ENCODE results near the gene SALL4. TPM values are rescaled to one million over a fixed set of nuclear protein-coding genes. Genes with fewer than 3 reads are reported as not detected.
"Not testable (repeated sequence)": the region's sequence is repeated elsewhere in the genome, so short reads cannot be mapped to it uniquely, and the experiment has no call there.

The SALL4 gene
- total RNA-seq, 1 donor from 2014 or later: 219 TPM

DNA sequence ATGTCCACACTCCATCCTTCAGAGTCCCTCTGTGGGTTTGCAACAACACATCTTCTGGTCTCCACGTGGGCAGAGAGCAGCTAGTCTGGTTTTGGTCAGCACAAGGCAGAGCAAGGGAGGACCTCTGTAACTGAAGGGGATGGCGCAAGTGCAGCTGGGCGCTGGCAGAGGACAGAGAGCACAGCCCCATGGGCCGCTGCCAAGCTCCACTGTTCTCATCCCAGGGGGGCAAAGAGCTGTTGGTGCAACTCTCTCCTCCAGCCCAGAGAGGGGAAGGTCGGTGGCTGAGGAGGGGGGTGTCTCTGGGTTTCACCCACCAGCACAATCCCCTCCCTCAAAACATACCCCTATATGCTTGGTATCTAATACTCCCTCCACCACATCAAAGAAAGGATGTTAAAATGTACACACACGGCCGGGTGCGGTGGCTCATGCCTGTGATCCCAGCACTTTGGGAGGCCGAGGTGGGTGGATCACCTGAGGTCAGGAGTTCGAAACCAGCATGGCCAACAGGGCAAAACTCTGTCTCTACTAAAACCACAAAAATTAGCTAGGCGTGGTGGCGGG, 43.3 kb downstream of the SALL4 start:
- Histone ChIP-seq H3K4me1 (peaks cover 5% of the 10 kb centered on the region), H2AFZ (replicated peaks) (no peak overlapping the region), H3K27ac (no peak overlapping the region), H3K36me3 (no peaks in the 10 kb centered on the region), H3K9ac (no peak overlapping the region), H3K9me3 (ENCODE audit: low read depth) (no peaks in the 10 kb centered on the region), H3K27me3 (no peaks in the 10 kb centered on the region), H3K79me2 (ENCODE audit: low read depth) (peaks cover 36% of the 10 kb centered on the region), H3K4me3 (no peak overlapping the region), H4K20me1 (ENCODE audit: low read depth) (no peaks in the 10 kb centered on the region), H3F3A (ENCODE audit: low read depth) (peaks cover 6% of the 10 kb centered on the region), H3K4me2 (no peak overlapping the region)
- no peak for DNase-seq (ENCODE audit: low spot score)
- peaks cover 8% of the 10 kb centered on the region for H3K36me3 Mint-ChIP-seq
- TF ChIP-seq EZH2phosphoT487 (IDR thresholded peaks at IDR 0.05): no peak
- TF ChIP-seq CTCF (IDR thresholded peaks at IDR 0.05): no peak
- no peak for TF ChIP-seq EZH2 (IDR thresholded peaks at IDR 0.05)
- H3K27ac Mint-ChIP-seq: no peak overlapping the region
- H3K4me3 Mint-ChIP-seq: no peak overlapping the region
- peaks cover 4% of the 10 kb centered on the region for H3K9me3 Mint-ChIP-seq
- peaks cover 2% of the 10 kb centered on the region for H3K27me3 Mint-ChIP-seq (ENCODE audit: insufficient read depth, low read depth)
- peaks cover 13% of the 10 kb centered on the region for H3K4me1 Mint-ChIP-seq

GRCh38 chr20:51757226-51757625, 45.1 kb downstream of the SALL4 start:
- TF ChIP-seq EZH2 (IDR thresholded peaks at IDR 0.05) (no peak), EZH2phosphoT487 (IDR thresholded peaks at IDR 0.05) (no peak), CTCF (IDR thresholded peaks at IDR 0.05) (no peak)
- Histone ChIP-seq H3K9me3 (ENCODE audit: low read depth) (no peaks in the 10 kb centered on the region), H3K36me3 (no peaks in the 10 kb centered on the region), H3K4me1 (peaks cover 5% of the 10 kb centered on the region), H3K27ac (no peak overlapping the region), H4K20me1 (ENCODE audit: low read depth) (no peaks in the 10 kb centered on the region), H2AFZ (replicated peaks) (no peak overlapping the region), H3K79me2 (ENCODE audit: low read depth) (peaks cover 24% of the 10 kb centered on the region), H3F3A (ENCODE audit: low read depth) (peaks cover 16% of the 10 kb centered on the region), H3K9ac (no peak overlapping the region), H3K27me3 (no peaks in the 10 kb centered on the region), H3K4me3 (no peak overlapping the region), H3K4me2 (no peak overlapping the region)
- H3K27ac Mint-ChIP-seq: no peak overlapping the region
- DNase-seq (ENCODE audit: low spot score): no peak
- peaks cover 2% of the 10 kb centered on the region for H3K9me3 Mint-ChIP-seq
- H3K4me3 Mint-ChIP-seq: no peak overlapping the region
- H3K36me3 Mint-ChIP-seq: peaks cover 8% of the 10 kb centered on the region
- H3K27me3 Mint-ChIP-seq (ENCODE audit: insufficient read depth, low read depth): no peaks in the 10 kb centered on the region
- H3K4me1 Mint-ChIP-seq: peaks cover 13% of the 10 kb centered on the region

DNA sequence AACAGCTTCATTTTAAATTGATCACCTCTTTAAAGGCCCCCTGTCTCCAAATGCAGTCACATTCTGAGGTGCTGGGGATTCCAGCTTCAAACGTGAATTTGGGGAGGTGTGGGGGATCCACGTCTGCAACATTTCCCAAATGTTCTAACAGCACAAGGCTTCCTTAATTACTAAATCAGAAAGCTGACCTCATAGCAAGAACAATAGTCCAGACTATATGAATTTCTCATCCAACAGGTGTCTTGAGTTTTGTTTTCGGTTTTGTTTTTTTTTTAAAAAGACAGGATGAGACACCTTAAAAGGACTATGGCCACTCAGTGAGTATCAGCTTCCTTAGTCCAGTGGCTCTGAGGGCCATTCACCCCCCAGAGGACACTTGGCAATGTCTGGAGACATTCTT, 45.7 kb downstream of the SALL4 start:
- Histone ChIP-seq H3K27ac (no peak overlapping the region), H3K4me3 (no peak overlapping the region), H3K4me2 (no peak overlapping the region), H3K79me2 (ENCODE audit: low read depth) (peaks cover 18% of the 10 kb centered on the region), H4K20me1 (ENCODE audit: low read depth) (no peaks in the 10 kb centered on the region), H3K9me3 (ENCODE audit: low read depth) (no peaks in the 10 kb centered on the region), H3K9ac (no peak overlapping the region), H2AFZ (replicated peaks) (no peak overlapping the region), H3K27me3 (no peaks in the 10 kb centered on the region), H3F3A (ENCODE audit: low read depth) (peaks cover 21% of the 10 kb centered on the region), H3K4me1 (peaks cover 5% of the 10 kb centered on the region), H3K36me3 (no peaks in the 10 kb centered on the region)
- DNase-seq (ENCODE audit: low spot score): no peak
- H3K4me1 Mint-ChIP-seq: peaks cover 11% of the 10 kb centered on the region
- no peak overlapping the region for H3K4me3 Mint-ChIP-seq
- no peak overlapping the region for H3K27ac Mint-ChIP-seq
- TF ChIP-seq EZH2phosphoT487 (IDR thresholded peaks at IDR 0.05) (no peak), EZH2 (IDR thresholded peaks at IDR 0.05) (no peak), CTCF (IDR thresholded peaks at IDR 0.05) (no peak)
- H3K36me3 Mint-ChIP-seq: peaks cover 5% of the 10 kb centered on the region
- peaks cover 2% of the 10 kb centered on the region for H3K27me3 Mint-ChIP-seq (ENCODE audit: insufficient read depth, low read depth)
- no peaks in the 10 kb centered on the region for H3K9me3 Mint-ChIP-seq

GRCh38 chr20:51753220-51753619, 49.1 kb downstream of the SALL4 start:
- not testable (repeated sequence) for H3K9me3 ChIP-seq (ENCODE audit: low read depth); H3K27ac Mint-ChIP-seq; H3K4me2 ChIP-seq; H3K27ac ChIP-seq; H3K27me3 ChIP-seq; H3K4me3 Mint-ChIP-seq; H2AFZ ChIP-seq (replicated peaks); H3K27me3 Mint-ChIP-seq (ENCODE audit: insufficient read depth, low read depth); H3K9ac ChIP-seq; H3K4me1 Mint-ChIP-seq; H3K36me3 Mint-ChIP-seq; H3K36me3 ChIP-seq; H3K4me1 ChIP-seq; DNase-seq (ENCODE audit: low spot score); H4K20me1 ChIP-seq (ENCODE audit: low read depth); H3K4me3 ChIP-seq; H3K9me3 Mint-ChIP-seq
- H3K79me2 ChIP-seq (ENCODE audit: low read depth): peaks cover 15% of the 10 kb centered on the region
- H3F3A ChIP-seq (ENCODE audit: low read depth): peaks cover 21% of the 10 kb centered on the region

Data from neural progenitor cell (in vitro differentiated cells).